IgD-negative memory B cell (primary cell): Measurements from ENCODE around the gene MARVELD2. TPM values are rescaled to one million over a fixed set of nuclear protein-coding genes. Genes with fewer than 3 reads are reported as not detected.
A peak's percentile ranks its signal among the peaks of the same experiment; 100 is the strongest.
"Not testable (repeated sequence)": the region's sequence is repeated elsewhere in the genome, so short reads cannot be mapped to it uniquely, and the experiment has no call there.

Source experiments
- H3K27ac Mint-ChIP-seq, 3 donors: one replicate each; pipeline ENCODE4 v1.8.0; 2020 to 2022; ENCODE audit warnings: mild to moderate bottlenecking in 3 of 3, mixed read lengths in 3 of 3, moderate library complexity in 1 of 3
- H3K27me3 Mint-ChIP-seq: one replicate; pipeline ENCODE4 v1.8.0; 2021; ENCODE audit warnings: mixed read lengths
- H3K36me3 Mint-ChIP-seq: one replicate; pipeline ENCODE4 v1.8.0; 2020; ENCODE audit warnings: mild to moderate bottlenecking, mixed read lengths
- H3K4me1 Mint-ChIP-seq, 3 donors: one replicate each; pipeline ENCODE4 v1.8.0; 2020 to 2022; ENCODE audit warnings: mixed read lengths in 3 of 3, mild to moderate bottlenecking in 1 of 3
- H3K4me3 Mint-ChIP-seq, 4 donors: one replicate each; pipeline ENCODE4 v1.8.0; 2020 to 2022; ENCODE audit warnings: mild to moderate bottlenecking in 4 of 4, mixed read lengths in 4 of 4, moderate library complexity in 3 of 4
- H3K9me3 Mint-ChIP-seq, 3 donors: one replicate each; pipeline ENCODE4 v1.8.0; 2020 to 2021; ENCODE audit warnings: mixed read lengths in 3 of 3, mild to moderate bottlenecking in 1 of 3
- polyA plus RNA-seq: library from polyadenylated mRNA; unstranded; fragments of 300-500 nt; fragmentation: Illumina TruSeq; gene quantifications from one replicate; pipeline ENCODE4 v1.2.3, GENCODE V29; 2021

The MARVELD2 gene
- polyA plus RNA-seq, 1 donor from 2014 or later: 2.5 TPM

GRCh38 chr5:69466375-69466774 is 51.5 kb downstream of the MARVELD2 start:
- not testable (repeated sequence) for H3K4me3 Mint-ChIP-seq, H3K9me3 Mint-ChIP-seq, H3K27ac Mint-ChIP-seq, H3K27me3 Mint-ChIP-seq, H3K36me3 Mint-ChIP-seq, H3K4me1 Mint-ChIP-seq

GRCh38 chr5:69467442-69468225 is 52.7 kb downstream of the MARVELD2 start:
- Mint-ChIP-seq H3K36me3 (peaks cover 1% of the 10 kb centered on the region), H3K27me3 (no peaks in the 10 kb centered on the region), H3K27ac (no peak overlapping the region), H3K4me1 (peaks cover 0 to 9% (median 0%) of the 10 kb centered on the region in 3 donors), H3K9me3 (peaks cover 0 to 2% (median 0%) of the 10 kb centered on the region in 3 donors), H3K4me3 (no peak overlapping the region)

- Mint-ChIP-seq H3K27me3 (no peaks in the 10 kb centered on the region), H3K27ac (no peak overlapping the region), H3K36me3 (peaks cover 1% of the 10 kb centered on the region), H3K4me3 (no peak overlapping the region), H3K9me3 (peaks cover 0 to 2% (median 0%) of the 10 kb centered on the region in 3 donors), H3K4me1 (peaks cover 0 to 9% (median 0%) of the 10 kb centered on the region in 3 donors)
Measured at GRCh38 chr5:69468631-69469030, 53.7 kb downstream of the MARVELD2 start.

- H3K4me3 Mint-ChIP-seq, H3K4me1 Mint-ChIP-seq: not testable (repeated sequence)
Measured at GRCh38 chr5:69471516-69471915, 56.6 kb downstream of the MARVELD2 start.

GRCh38 chr5:69472535-69473143 is 57.7 kb downstream of the MARVELD2 start:
- not testable (repeated sequence) for H3K9me3 Mint-ChIP-seq, H3K4me3 Mint-ChIP-seq, H3K27me3 Mint-ChIP-seq, H3K27ac Mint-ChIP-seq, H3K4me1 Mint-ChIP-seq, H3K36me3 Mint-ChIP-seq

More at GRCh38 chr5:69471516-69471915, 56.6 kb downstream of the MARVELD2 start:
- not testable (repeated sequence) for H3K9me3 Mint-ChIP-seq, H3K27me3 Mint-ChIP-seq, H3K36me3 Mint-ChIP-seq, H3K27ac Mint-ChIP-seq

GRCh38 chr5:69477170-69477569 is 62.3 kb downstream of the MARVELD2 start:
- H3K27me3 Mint-ChIP-seq: no peaks in the 10 kb centered on the region
- H3K36me3 Mint-ChIP-seq: no peaks in the 10 kb centered on the region
- no peak overlapping the region for H3K27ac Mint-ChIP-seq
- no peak overlapping the region for H3K4me3 Mint-ChIP-seq
- H3K9me3 Mint-ChIP-seq: no peaks in the 10 kb centered on the region
- peaks cover 0 to 1% (median 0%) of the 10 kb centered on the region in 3 donors for H3K4me1 Mint-ChIP-seq

GRCh38 chr5:69478296-69478695 is 63.4 kb downstream of the MARVELD2 start:
- not testable (repeated sequence) for H3K36me3 Mint-ChIP-seq, H3K4me3 Mint-ChIP-seq, H3K27ac Mint-ChIP-seq, H3K27me3 Mint-ChIP-seq, H3K9me3 Mint-ChIP-seq, H3K4me1 Mint-ChIP-seq

- no peak overlapping the region for H3K4me3 Mint-ChIP-seq
- H3K4me1 Mint-ChIP-seq: no peaks in the 10 kb centered on the region
- peaks cover 1% of the 10 kb centered on the region for H3K36me3 Mint-ChIP-seq
- no peak overlapping the region for H3K27ac Mint-ChIP-seq
- H3K9me3 Mint-ChIP-seq: no peaks in the 10 kb centered on the region
- H3K27me3 Mint-ChIP-seq: peaks cover 1% of the 10 kb centered on the region
Measured at GRCh38 chr5:69484891-69485290, 70.0 kb downstream of the MARVELD2 start.

- H3K9me3 Mint-ChIP-seq: no peaks in the 10 kb centered on the region
- H3K36me3 Mint-ChIP-seq: peaks cover 1% of the 10 kb centered on the region
- H3K4me1 Mint-ChIP-seq: no peaks in the 10 kb centered on the region
- H3K27ac Mint-ChIP-seq: no peak overlapping the region
- no peak overlapping the region for H3K4me3 Mint-ChIP-seq
- H3K27me3 Mint-ChIP-seq: peaks cover 1% of the 10 kb centered on the region
Measured at GRCh38 chr5:69485471-69485870, 70.6 kb downstream of the MARVELD2 start.

- Mint-ChIP-seq H3K36me3 (peaks cover 1% of the 10 kb centered on the region), H3K9me3 (no peaks in the 10 kb centered on the region), H3K27me3 (peaks cover 19% of the 10 kb centered on the region), H3K27ac (no peak overlapping the region), H3K4me3 (no peak overlapping the region), H3K4me1 (peaks cover 0 to 7% (median 3%) of the 10 kb centered on the region in 3 donors)
Measured at GRCh38 chr5:69489246-69489645, 74.3 kb downstream of the MARVELD2 start.

GRCh38 chr5:69491027-69491426 is 76.1 kb downstream of the MARVELD2 start:
- Mint-ChIP-seq H3K27me3 (peaks cover 35% of the 10 kb centered on the region), H3K36me3 (no peaks in the 10 kb centered on the region), H3K4me3 (peak overlapping the region in 2 of 4 donors; percentile 2 to 92), H3K9me3 (no peaks in the 10 kb centered on the region), H3K4me1 (peaks cover 0 to 9% (median 3%) of the 10 kb centered on the region in 3 donors), H3K27ac (no peak overlapping the region)

- peak overlapping the region; percentile 59 to 92 (median 80) for H3K4me3 Mint-ChIP-seq
- H3K27ac Mint-ChIP-seq: no peak overlapping the region
- peaks cover 35% of the 10 kb centered on the region for H3K27me3 Mint-ChIP-seq
- peaks cover 0 to 9% (median 5%) of the 10 kb centered on the region in 3 donors for H3K4me1 Mint-ChIP-seq
- no peaks in the 10 kb centered on the region for H3K9me3 Mint-ChIP-seq
- no peaks in the 10 kb centered on the region for H3K36me3 Mint-ChIP-seq
Measured at GRCh38 chr5:69491838-69492390, 77.0 kb downstream of the MARVELD2 start.

GRCh38 chr5:69492391-69492922 is 77.5 kb downstream of the MARVELD2 start, which contains the start of gene OCLN:
TSS of gene OCLN (plus strand) at chr5:69492790. CDS start at chr5:69504245, 11,455 bp downstream.
- Mint-ChIP-seq H3K4me3 (peak within 1 kb of the TSS; percentile 59 to 92 (median 80)), H3K27ac (no peak within 1 kb of the TSS), H3K4me1 (peaks cover 0 to 9% (median 8%) of the 10 kb centered on the region in 3 donors), H3K36me3 (no peaks in the 10 kb centered on the region), H3K27me3 (peaks cover 35% of the 10 kb centered on the region), H3K9me3 (no peaks in the 10 kb centered on the region)

- Mint-ChIP-seq H3K4me1 (peaks cover 0 to 9% (median 8%) of the 10 kb centered on the region in 3 donors), H3K27ac (no peak overlapping the region), H3K36me3 (no peaks in the 10 kb centered on the region), H3K9me3 (no peaks in the 10 kb centered on the region), H3K27me3 (peaks cover 35% of the 10 kb centered on the region), H3K4me3 (peak overlapping the region; percentile 57 to 92 (median 80))
Measured at GRCh38 chr5:69492923-69493395, 78.0 kb downstream of the MARVELD2 start.
